A673 (cell line): Measurements from ENCODE around the gene HOXD9. TPM values are rescaled to one million over a fixed set of nuclear protein-coding genes. Genes with fewer than 3 reads are reported as not detected.

Experiments
- BruUV-seq: library from RNA; stranded (reverse); fragments of 400-500 nt; replicated peaks from 2 replicates; lab custom pipeline; 2021; lab: Mats Ljungman, UMichigan
- CTCF ChIA-PET: fragments of 300-600 bp; sonication (Branson Sonifier 250); formaldehyde crosslinking; loops from one replicate; lab custom pipeline; 2022; ENCODE audit warnings: antibody characterized with exemption; lab: Charles Lee
- POLR2A ChIA-PET: fragments of 300-600 bp; sonication (Branson Sonifier 250); formaldehyde crosslinking; loops from one replicate; lab custom pipeline; 2022; ENCODE audit warnings: antibody characterized with exemption; ENCODE audit not compliant: low non-redundant PET; lab: Charles Lee
- DNase-seq: peaks from one replicate; pipeline ENCODE4 v3.0.0-alpha.2; 2015; ENCODE audit warnings: low spot score
- H3K27ac ChIP-seq: fragments of 200-600 bp; sonication (generic); 2 replicates; pipeline ENCODE4 v1.5.1; 2016; ENCODE audit warnings: mixed run types, low read depth, mild to moderate bottlenecking, mixed read lengths, antibody characterized with exemption, low read length; ENCODE audit not compliant: poor library complexity, severe bottlenecking
- H3K27me3 ChIP-seq: fragments of 200-600 bp; sonication (generic); replicated peaks from 2 replicates; pipeline ENCODE4 v1.6.1; 2017; ENCODE audit warnings: mixed run types, low read depth, mild to moderate bottlenecking, mixed read lengths, antibody characterized with exemption, low read length; ENCODE audit not compliant: insufficient read depth, poor library complexity
- H3K36me3 ChIP-seq: fragments of 200-600 bp; sonication (generic); 2 replicates; pipeline ENCODE4 v1.6.1; 2016; ENCODE audit warnings: mixed run types, mild to moderate bottlenecking, mixed read lengths, antibody characterized with exemption, low read length; ENCODE audit not compliant: insufficient read depth, poor library complexity, severe bottlenecking
- H3K4me1 ChIP-seq: fragments of 200-600 bp; sonication (generic); 2 replicates; pipeline ENCODE4 v1.6.1; 2017; ENCODE audit warnings: mixed run types, mild to moderate bottlenecking, mixed read lengths, antibody characterized with exemption, low read length; ENCODE audit not compliant: insufficient read depth, poor library complexity, severe bottlenecking
- H3K4me3 ChIP-seq: fragments of 200-600 bp; sonication (generic); 2 replicates; pipeline ENCODE4 v1.5.1; 2016; ENCODE audit warnings: low read depth, mixed run types, mild to moderate bottlenecking, mixed read lengths, low read length; ENCODE audit not compliant: poor library complexity, severe bottlenecking
- H3K9me3 ChIP-seq: fragments of 200-600 bp; sonication (generic); 2 replicates; pipeline ENCODE4 v1.6.1; 2016; ENCODE audit warnings: mixed run types, low read depth, mild to moderate bottlenecking, mixed read lengths, antibody characterized with exemption, low read length; ENCODE audit not compliant: poor library complexity, severe bottlenecking
- CTCF ChIP-seq: fragments of 300-800, 200-600 bp; sonication (generic); conservative IDR thresholded peaks from 2 replicates; pipeline ENCODE4 v1.5.1; 2017; ENCODE audit warnings: low read depth, mild to moderate bottlenecking, antibody characterized with exemption, low read length, moderate library complexity, mixed read lengths
- EZH2 ChIP-seq: fragments of 200-600 bp; sonication (generic); IDR thresholded peaks from 2 replicates; pipeline ENCODE4 v1.6.1; 2017; ENCODE audit warnings: borderline replicate concordance, low read depth, mild to moderate bottlenecking, mixed read lengths, antibody characterized with exemption, low read length; ENCODE audit not compliant: poor library complexity, severe bottlenecking
- intact Hi-C: fragments of 100-400 bp; cut with micrococcal nuclease; formaldehyde crosslinking; loops from one replicate; pipeline ENCODE4 v1.10.0; 2022; ENCODE audit not compliant: unreplicated experiment
- total RNA-seq: library from RNA; stranded (reverse); gene quantifications from 2 replicates; pipeline ENCODE4 v1.2.3, GENCODE V29; 2021

The HOXD9 gene
- total RNA-seq, 1 experiment from 2014 or later, result 63.0 TPM

- ChIA-PET POLR2A (interaction anchor here (0.7 kb wide), 1 partner anchor 1025 kb away, joined by 4 read pairs; no protein-coding TSS in a partner anchor), CTCF (interaction anchor here (0.6 kb wide), 1 partner anchor 1023 kb away, joined by 4 read pairs; no protein-coding TSS in a partner anchor)
- no TSS peak for BruUV-seq
- intact Hi-C loops, result loop anchor here (5.0 to 10.0 kb wide), 4 partner anchors 427 to 1630 kb away; no protein-coding TSS in a partner anchor
- Histone ChIP-seq H3K27me3 (no peaks in the 10 kb centered on the region), H3K9me3 (no peaks in the 10 kb centered on the region), H3K36me3 (peaks cover 37% of the 10 kb centered on the region), H3K27ac (peak overlapping the region; percentile 98), H3K4me1 (peaks cover 54% of the 10 kb centered on the region), H3K4me3 (peak overlapping the region; percentile 71)
- DNase-seq, result peak; percentile 21
- TF ChIP-seq EZH2 (no peak), CTCF (no peak)
Measured at GRCh38 chr2:176124947-176125771, 2.6 kb downstream of the HOXD9 start.

- H3K36me3 ChIP-seq, result peaks cover 32% of the 10 kb centered on the region
- no TSS peak for BruUV-seq
- peak; percentile 41 for DNase-seq
- TF ChIP-seq EZH2 (no peak), CTCF (no peak)
- H3K27ac ChIP-seq, result peak overlapping the region; percentile 98
- H3K4me3 ChIP-seq, result peak overlapping the region; percentile 71
- intact Hi-C loops, result loop anchor here (2.0 to 10.0 kb wide), 5 partner anchors 427 to 1629 kb away; no protein-coding TSS in a partner anchor
- POLR2A ChIA-PET, result interaction anchor here (0.7 kb wide), 1 partner anchor 1024 kb away, joined by 4 read pairs; no protein-coding TSS in a partner anchor
- CTCF ChIA-PET, result no interaction called here
- no peaks in the 10 kb centered on the region for H3K27me3 ChIP-seq
- H3K4me1 ChIP-seq, result peaks cover 49% of the 10 kb centered on the region
- no peaks in the 10 kb centered on the region for H3K9me3 ChIP-seq
Measured at GRCh38 chr2:176125772-176126054, 3.2 kb downstream of the HOXD9 start.

- POLR2A ChIA-PET, result interaction anchor here (0.5 to 0.7 kb wide), 3 partner anchors 15 to 634 kb away, joined by 3 to 4 read pairs (median 4); no protein-coding TSS in a partner anchor
- Histone ChIP-seq H3K27me3 (no peaks in the 10 kb centered on the region), H3K27ac (peak overlapping the region; percentile 98), H3K4me1 (peaks cover 38% of the 10 kb centered on the region), H3K36me3 (peaks cover 23% of the 10 kb centered on the region), H3K4me3 (peak overlapping the region; percentile 62), H3K9me3 (no peaks in the 10 kb centered on the region)
- TF ChIP-seq CTCF (peak; percentile 93), EZH2 (no peak)
- no TSS peak for BruUV-seq
- intact Hi-C loops, result loop anchor here (2.0 to 10.0 kb wide), 5 partner anchors 425 to 1628 kb away; no protein-coding TSS in a partner anchor
- DNase-seq, result peak; percentile 87
- CTCF ChIA-PET, result interaction anchor here (0.6 to 2.5 kb wide), 16 partner anchors 9 to 1037 kb away, joined by 3 to 24 read pairs (median 4); no protein-coding TSS in a partner anchor
Measured at GRCh38 chr2:176126929-176127773, 4.6 kb downstream of the HOXD9 start.
